Stimulated activated CD8-positive, alpha-beta memory T cell treated with anti-CD3 and anti-CD28 coated beads, Interleukin-15, amount 100 ng/mL, for 4 hours (primary cell): ENCODE measurements around the gene SNAI1.
"Not testable (repeated sequence)": the region's sequence is repeated elsewhere in the genome, so short reads cannot be mapped to it uniquely, and the experiment has no call there.

ENCODE experiments used
- DNase-seq, 2 donors: peaks; one replicate each; pipeline ENCODE4 v3.0.0-alpha.2; 2020; ENCODE audit warnings: low read depth in 2 of 2

Gene SNAI1

GRCh38 chr20:49964964-49965780, 17.6 kb upstream of the SNAI1 start:
- DNase-seq: no peak

DNA sequence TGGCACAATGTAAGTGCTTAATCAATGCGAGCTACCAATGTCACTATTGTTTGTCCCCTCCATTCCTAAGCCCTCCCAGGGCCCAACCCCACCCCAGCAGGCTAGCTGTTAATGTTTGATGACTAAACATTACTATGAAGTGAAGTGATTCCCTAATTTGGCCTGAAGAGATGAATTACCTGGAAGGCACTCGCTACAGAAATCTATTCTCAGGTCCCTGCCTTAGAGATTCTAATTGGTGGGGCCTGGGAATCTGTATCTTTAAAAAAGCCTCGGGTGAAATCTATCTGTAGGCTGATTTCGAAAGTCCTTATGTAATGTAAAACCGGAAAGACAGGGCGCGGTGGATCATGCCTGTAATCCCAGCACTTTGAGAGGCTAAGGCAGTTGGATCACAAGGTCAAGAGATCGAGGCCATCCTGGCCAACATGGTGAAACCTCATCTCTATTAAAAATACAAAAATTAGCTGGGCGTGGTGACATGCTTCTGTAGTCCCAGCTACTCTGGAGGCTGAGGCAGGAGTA, 16.9 kb upstream of the SNAI1 start:
- no peak for DNase-seq

DNA sequence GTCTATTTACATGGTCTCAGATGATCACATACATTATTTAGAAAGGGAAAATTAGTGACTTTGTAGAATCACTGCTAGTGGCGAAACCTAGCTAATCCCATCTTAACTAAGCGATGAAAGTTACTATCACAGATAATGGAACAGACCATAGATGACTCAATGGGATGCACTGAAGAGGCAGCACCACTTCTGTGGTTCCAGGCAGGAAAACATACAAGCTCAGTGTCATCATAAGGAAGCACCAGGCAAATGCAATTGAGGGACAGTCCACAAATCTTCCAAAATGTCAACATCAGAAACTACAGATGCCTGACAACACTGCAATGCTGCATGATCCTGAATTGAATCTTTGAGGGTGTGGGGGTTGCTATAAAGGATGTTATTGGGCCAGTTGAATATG, 15.9 kb upstream of the SNAI1 start:
- no peak for DNase-seq

DNA sequence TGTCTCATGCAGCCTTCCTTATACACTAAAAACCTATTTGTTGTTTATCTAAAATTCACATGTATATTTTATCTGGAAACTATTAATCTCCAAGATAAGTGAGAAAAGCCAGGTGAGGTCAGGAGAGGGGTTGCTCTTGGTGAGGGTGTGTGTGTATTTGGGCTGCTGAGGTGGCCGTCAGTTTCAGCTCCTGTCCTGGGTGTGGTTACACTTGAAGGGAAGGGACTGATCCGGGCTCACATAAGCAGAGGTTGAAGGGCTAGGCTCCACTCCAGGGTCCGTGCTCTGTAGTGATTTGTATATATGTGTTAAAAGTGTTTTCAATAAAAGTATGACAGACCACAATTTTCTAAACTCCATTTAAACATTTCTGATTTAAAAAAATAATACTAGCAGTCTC, 13.5 kb upstream of the SNAI1 start:
- no peak for DNase-seq

DNA sequence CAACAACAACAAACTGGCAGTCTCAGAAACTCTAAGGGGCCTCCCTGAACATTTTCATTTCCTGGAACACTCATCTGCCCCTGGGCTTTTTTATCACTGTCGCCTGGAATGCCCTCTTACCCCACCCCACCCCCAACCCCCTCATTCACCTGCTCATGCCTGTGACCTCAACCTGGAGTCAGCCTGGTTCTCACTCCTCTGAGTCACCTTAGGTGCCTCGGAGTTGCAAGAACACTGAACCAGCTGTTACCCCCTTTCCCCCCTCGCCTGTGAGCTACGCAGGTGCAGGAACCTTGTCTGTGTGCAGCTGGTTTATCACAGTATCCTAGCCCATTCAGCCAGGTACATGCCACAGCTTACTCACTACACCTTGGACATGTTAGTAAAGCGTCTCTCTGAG, 12.8 kb upstream of the SNAI1 start:
- no peak for DNase-seq

GRCh38 chr20:49970498-49970897, 12.3 kb upstream of the SNAI1 start:
- DNase-seq: no peak

DNA sequence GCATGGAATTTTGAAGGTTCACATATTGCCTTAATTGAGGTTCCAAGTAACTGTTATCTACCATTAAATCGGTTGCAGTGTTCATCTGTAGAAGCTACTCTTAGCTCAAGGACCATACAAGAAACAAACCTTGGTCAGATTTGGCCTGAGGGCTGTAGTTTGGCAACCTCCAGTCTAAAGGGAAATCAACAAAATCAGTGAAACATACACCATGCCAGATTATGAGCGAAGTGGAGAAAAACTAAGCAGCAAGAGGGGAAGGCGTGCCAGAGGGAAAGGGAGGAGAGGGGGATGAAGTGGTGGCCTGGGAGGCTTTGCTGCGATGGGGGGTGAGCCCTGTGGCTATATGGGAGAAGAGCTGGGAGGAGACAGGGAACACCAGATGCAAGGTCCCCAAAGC, 8.8 kb upstream of the SNAI1 start:
- DNase-seq: no peak

GRCh38 chr20:49976542-49976941, 6.2 kb upstream of the SNAI1 start:
- DNase-seq: no peak

DNA sequence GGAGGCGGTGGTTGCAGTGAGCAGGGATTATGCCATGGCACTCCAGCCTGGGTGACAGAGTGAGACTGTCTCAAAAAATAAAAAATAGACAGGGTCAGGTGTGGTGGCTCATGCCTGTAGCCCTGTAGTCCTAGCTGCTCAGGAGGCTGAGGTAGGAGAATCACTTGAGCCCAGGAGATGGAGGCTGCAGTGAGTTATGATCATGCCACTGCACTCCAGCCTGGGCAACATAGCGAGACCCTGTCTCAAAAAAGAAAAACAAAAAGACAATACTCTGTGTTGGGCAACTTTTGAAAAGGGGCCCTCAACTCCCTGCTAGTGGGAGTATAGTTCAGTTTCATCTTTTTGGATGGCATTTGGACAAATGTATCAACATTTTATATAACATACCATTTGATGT, 5.0 kb upstream of the SNAI1 start:
- not testable (repeated sequence) for DNase-seq

DNA sequence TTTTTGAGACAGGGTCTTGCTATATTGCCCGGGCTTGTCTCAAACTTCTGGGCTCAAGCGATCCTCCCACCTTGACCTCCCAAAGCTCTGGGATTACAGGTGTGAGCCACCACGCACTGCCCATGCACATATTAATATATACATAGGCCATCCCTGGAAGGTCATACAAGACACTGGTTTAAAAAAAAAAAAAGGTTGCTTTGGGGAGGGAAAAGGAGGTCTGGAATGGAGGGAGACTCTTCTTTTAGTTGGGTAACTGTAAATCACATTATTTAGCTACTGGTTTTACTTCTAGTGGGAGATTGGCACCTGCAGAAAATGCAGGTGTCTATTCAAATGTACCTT, 4.1 kb upstream of the SNAI1 start:
- no peak for DNase-seq

DNA sequence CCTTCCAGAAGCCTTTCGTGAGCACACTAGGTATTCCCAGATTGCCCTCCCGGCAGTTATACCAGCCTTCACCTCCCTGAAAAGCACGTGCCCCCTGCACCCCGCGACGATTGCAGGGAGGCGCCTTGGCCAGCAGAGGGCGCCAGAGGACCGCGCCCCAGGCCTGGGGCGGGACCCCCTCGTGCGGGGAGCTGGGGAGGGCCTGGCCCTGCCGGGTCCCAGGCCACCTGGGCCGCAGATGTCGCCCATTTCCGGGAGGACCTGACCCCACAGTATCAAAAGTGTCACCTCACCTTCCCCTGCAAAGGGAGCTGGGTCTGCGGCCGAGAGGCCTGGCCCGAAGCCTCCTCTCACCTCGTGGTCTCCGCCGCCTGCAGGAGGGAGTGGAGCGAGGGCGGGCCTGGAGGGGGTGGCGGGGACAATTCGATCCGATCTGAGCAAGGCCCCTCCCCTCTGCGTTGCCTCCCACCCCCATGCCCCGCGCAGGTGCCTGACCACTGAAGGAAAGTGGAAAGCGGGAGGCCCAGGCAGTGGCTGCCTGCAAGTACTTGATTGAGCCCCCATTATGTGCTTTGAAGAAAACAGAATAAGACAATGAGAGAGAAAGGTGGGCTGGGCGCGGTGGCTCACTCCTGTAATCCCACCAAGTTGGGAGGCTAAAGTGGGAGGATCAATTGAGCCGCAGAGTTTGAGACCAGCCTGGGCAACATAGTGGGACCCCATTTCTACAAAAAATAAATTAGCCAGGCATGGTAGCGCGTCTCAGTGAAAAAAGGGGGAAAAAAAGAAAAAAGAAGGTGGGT, 3.5 kb upstream of the SNAI1 start:
- peak; percentile 20 to 48 for DNase-seq

GRCh38 chr20:49980140-49981008, 2.4 kb upstream of the SNAI1 start:
- DNase-seq: no peak

- no peak for DNase-seq
These were observed 1.3 kb upstream of the SNAI1 start for GRCh38 chr20:49981218-49982071.

- no peak for DNase-seq
These were observed 771 bp upstream of the SNAI1 start for GRCh38 chr20:49982072-49982345.

GRCh38 chr20:49983123-49983847, 505 bp downstream of the SNAI1 start:
- DNase-seq: no peak

GRCh38 chr20:49983848-49984408, 1.1 kb downstream of the SNAI1 start:
- no peak for DNase-seq

DNA sequence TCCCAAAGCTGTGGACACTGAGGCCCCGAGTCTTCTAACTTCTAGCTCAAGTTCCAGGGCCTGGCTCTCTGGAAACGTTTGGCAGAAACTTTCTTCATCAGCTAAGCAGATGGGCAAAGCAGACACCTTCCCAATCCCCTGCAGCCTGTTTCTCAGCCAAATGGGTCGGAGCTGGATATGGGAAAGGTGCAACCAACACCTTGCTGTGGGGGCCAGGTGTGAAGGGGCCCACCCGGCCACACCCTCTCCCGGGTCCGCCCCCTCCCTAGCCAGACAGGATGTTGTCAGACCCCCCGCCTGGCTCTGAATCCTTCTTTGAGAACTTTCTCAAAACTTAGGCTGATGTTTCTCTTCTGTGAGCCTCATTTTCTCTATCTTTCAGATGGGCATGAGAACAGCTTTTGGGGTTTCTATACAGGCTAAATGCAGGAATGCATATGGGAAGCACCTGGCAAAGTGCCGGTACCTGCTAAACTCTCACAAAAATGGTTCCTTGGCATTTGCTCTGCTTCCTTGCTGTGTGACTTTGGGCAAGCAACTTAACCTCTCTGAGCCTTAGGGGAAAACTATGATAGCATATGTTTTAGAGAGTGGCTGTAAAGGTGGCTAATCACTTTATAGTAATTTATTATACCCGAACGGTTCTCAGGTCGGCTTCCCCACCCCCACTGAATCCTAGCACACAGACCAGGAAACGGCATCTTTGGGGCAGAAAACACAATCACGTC, 1.8 kb downstream of the SNAI1 start:
- no peak for DNase-seq

GRCh38 chr20:49985157-49985556, 2.4 kb downstream of the SNAI1 start:
- DNase-seq: no peak

DNA sequence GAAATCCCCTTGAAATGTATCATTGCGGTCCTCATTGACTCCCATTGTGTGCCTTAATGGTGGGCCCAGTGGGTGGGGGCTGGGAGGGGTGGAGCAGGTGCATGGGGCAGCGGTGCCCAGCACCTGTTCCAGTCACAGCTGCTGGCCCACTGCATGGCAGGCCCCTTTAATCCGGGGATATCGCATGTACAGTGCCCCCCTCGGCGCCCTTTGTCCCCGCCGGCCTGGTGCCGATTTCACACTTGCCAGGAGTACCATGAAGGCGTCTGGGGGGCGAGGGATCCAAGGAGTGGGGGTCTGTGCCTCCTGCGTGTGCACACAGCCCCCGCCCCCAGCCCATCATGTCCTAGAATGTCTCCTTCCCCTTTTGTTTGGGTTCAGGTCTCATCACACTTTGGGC, 2.8 kb downstream of the SNAI1 start:
- no peak for DNase-seq

DNA sequence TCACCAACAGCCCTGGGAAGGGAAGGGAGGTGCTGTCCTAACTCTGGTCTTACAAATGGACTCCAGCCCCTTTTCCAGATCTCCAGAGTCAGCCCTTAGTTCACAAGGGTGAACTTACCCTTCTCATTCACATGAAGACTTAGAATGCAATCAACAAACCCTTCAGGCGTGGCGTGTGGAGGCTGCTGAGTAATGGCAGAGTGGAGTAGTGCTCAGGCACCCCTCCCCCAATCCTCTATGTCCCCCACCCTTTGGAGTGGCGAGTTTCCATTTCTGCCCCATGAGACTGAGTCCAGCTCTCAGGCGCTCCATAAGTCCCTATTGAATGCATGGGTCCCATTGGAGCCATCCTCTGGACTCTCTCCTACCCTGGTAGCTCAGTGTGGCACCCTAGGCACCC, 3.3 kb downstream of the SNAI1 start:
- DNase-seq: no peak
